ENCODE measurements around the gene ITK.

The ITK gene

DNA sequence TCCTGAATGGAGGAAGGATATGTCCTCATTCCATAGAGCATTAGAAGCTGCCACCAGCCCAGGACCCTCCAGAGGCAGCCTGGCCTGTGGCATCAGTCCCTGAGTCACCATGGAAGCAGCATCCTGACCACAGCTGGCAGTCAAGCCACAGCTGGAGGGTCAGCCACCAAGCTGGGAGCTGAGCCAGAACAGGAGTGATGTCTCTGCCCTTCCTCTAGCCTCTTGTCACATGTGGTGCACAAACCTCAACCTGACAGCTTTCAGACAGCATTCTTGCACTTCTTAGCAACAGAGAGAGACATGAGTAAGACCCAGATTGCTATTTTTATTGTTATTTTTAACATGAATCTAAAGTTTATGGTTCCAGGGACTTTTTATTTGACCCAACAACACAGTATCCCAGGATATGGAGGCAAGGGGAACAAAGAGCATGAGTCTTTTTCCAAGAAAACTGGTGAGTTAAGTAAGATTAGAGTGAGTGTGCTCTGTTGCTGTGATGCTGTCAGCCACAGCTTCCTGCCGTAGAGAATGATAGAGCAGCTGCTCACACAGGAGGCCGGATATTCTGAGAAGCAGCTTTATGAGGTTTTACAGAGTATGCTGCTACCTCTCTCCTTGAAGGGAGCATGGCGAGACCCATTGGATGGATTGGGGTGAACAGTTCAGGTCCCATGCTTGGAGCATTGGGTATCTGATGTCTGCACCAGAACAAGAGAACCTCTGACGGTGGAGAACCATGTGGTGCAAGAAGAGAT lies 72.2 kb downstream of the ITK start:
- DNase-seq, result no peak

GRCh38 chr5:157253547-157253946 lies 72.9 kb downstream of the ITK start:
- no peak for DNase-seq

- DNase-seq, result no peak
Observed at GRCh38 chr5:157258450-157258849, 77.8 kb downstream of the ITK start.

DNA sequence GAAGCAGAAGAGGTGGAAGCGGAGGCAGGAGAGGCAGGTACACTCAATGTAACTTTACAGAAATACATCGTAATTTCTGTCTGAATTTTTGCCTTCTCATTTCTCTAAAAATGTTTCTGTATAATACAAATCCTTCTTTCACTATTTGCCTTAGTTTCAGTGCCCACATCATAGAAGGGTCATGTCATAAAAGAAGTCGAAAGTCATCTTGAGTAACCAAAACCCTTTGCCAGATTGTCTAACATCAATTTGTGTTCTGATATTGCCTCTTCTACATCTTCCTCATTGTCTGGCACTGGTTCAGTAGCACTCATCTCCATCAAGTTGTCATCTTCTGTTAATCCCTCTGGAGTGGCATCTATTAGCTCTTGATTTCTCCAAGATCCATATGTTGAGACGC lies 79.1 kb downstream of the ITK start:
- DNase-seq, result no peak

GRCh38 chr5:157263496-157264090 lies 83.0 kb downstream of the ITK start:
- no peak for DNase-seq

- peak; percentile 29 for DNase-seq
Observed at GRCh38 chr5:157265714-157266285, 85.2 kb downstream of the ITK start, which contains the start of gene CYFIP2. CYFIP2 (plus strand) TSS chr5:157266123; CDS start chr5:157285362, 19,239 bp downstream.

DNA sequence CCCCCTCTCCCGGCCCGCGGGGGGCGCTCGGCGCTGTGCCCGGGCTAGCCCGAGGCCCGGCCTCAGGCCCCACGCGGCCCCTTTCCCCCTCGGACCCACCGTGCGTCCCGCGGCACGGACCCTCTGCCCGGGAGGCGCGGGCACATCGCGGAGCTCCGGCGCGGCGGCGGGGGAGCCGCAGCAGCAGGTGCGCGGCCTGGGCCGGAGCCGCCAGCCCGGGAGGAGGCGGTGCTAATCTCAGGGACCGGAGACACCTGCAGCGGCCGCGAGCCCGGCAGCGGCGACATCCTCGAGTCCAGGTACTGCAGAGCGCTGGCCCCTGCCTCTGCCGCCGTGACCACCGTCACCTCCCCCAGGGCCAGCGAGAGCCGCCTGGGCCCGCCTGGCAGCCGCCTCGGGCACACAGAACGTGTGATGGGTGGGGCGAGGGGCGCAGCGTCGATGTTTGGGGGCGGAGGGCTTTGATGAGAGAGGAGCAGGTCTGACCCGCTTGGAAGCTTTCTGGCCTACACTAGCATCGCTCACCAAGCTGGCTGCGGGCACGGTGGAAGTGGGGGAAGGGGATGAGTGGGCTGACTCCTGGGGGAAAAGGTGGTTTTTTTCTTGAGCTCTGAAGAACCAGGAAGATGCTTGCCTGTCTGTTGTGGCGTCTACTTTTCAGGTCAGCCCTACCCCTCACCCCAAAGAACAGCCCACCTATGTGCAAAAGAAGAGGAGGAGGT lies 85.8 kb downstream of the ITK start:
- no peak for DNase-seq

GRCh38 chr5:157267025-157267424 lies 86.4 kb downstream of the ITK start:
- no peak for DNase-seq

GRCh38 chr5:157267761-157268480 lies 87.3 kb downstream of the ITK start:
- no peak for DNase-seq

DNA sequence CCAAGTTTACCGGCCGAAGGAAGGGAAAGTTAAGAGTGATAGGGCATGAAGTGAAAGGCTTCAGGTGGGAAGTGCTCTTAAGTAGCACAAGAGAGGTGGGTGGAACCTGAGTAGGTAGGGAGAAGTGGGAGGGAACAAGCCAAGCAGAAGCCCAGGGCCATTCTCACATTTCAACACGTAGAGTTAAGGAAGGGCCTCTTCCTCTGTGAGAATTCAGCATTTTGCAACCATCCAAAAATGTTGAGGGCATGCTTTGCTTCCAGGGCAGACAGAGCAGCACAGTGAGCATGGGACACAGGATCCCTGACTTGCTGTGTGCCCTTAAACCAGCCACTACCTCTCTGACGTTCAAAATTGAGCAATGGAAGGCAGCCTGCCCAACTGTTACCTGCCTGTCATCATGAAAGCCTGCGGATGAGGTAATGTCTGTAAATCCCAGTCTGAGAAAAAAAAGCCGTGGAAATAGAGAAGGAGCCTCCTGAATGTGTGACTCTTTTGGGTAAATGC lies 88.6 kb downstream of the ITK start:
- DNase-seq, result no peak

- no peak for DNase-seq
Observed at GRCh38 chr5:157269761-157270272, 89.2 kb downstream of the ITK start.

- DNase-seq, result no peak
Observed at GRCh38 chr5:157270771-157271170, 90.1 kb downstream of the ITK start.

- DNase-seq, result no peak
Observed at GRCh38 chr5:157271740-157272271, 91.2 kb downstream of the ITK start.

- DNase-seq, result no peak
Observed at GRCh38 chr5:157273131-157273556, 92.5 kb downstream of the ITK start.

DNA sequence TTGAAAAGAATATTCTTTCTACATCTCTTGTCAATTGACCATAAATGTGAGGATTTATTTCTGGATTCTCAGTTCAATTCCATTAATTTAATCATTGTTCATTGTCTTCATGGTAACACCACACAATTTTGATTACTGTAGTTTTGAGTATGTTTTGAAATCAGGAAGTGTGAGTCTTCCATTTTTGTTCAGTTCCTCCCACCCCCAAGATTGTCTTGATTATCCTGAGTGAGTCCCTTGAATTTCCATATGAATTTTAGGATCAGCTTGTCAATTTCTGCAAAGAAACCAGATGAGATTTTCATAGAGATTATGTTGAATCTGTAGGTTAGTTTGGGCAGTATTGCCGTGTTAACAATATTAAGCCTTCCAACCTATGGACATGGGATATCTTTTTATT lies 94.8 kb downstream of the ITK start:
- no peak for DNase-seq

DNA sequence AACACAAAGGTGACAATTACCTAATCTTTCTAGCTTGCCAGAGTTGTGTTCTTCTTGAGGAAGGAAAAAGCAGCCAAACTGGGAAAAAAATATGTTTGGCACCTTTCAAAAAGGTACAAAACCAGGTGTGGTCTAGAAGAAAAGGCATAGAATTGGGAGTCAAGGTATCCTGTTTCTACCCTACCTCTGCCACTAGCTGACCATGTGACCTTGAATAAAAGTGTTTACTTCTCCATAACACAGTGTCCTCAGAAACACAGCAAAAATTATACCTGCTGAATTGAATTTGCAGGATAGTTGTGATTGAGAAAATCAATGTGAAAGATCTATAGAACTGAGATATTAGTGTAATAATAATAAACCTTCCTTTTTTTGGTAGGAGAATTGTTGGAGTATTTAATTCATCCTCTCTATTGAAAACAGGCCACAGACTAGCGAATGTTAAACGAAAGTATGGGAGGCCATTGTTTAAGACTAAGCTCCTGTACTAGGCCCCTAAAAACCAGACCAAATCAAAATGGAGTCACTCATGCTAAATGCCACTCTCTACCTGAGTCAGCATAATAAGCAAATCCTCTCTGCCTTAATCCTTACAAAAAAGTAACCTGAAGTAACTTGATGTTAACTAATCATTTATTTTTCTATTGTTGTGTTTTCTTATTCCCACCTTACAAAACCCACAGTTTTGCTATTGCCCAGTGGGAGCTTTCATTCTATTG lies 97.8 kb downstream of the ITK start:
- DNase-seq, result no peak

GRCh38 chr5:157279605-157280239 lies 99.1 kb downstream of the ITK start:
- DNase-seq, result no peak

- no peak for DNase-seq
Observed at GRCh38 chr5:157280927-157281326, 100.3 kb downstream of the ITK start.

GRCh38 chr5:157282150-157282549 lies 101.5 kb downstream of the ITK start:
- no peak for DNase-seq

DNA sequence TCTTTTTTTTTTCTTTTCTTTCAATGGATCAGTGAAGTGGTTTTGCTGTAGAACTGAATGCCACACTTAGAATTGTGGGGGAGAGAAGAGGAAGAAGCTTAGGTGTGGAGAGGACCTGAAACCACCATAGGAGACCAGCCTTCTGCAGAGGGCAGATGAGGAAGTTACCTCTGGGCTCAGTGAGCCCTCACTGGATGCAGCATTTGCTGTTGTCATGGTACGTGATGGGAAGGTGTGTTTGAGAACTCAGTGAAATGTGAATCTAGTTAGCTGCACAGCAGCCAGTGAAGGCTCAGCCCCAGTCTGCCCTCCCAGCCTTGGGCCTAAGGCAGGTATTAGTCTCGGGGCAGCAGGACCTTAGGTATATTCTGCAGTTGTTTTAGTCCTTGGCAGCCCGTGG lies 102.8 kb downstream of the ITK start:
- DNase-seq, result no peak
